NB4 (cell line): Measurements from ENCODE around the gene GOSR2.
"Not testable (repeated sequence)": the region's sequence is repeated elsewhere in the genome, so short reads cannot be mapped to it uniquely, and the experiment has no call there.

Experiments used
- CTCF ChIP-seq: IDR thresholded peaks from one replicate; pipeline ENCODE4 v1.5.1; 2012; ENCODE audit warnings: low read depth, low read length
- POLR2A ChIP-seq: IDR thresholded peaks from 2 replicates; pipeline ENCODE4 v1.6.1; 2011; ENCODE audit warnings: mild to moderate bottlenecking; ENCODE audit not compliant: insufficient read length; ENCODE audit errors: extremely low read depth

- TF ChIP-seq CTCF, POLR2A: not testable (repeated sequence)
Measured at GRCh38 chr17:46953191-46953590, 30.2 kb downstream of the GOSR2 start.
